Activated naive CD8-positive, alpha-beta T cell treated with anti-CD3 and anti-CD28 coated beads for 36 hours (primary cell): ENCODE results near the gene PTHLH. TPM values are rescaled to one million over a fixed set of nuclear protein-coding genes. Genes with fewer than 3 reads are reported as not detected.

Experiments used
- DNase-seq: peaks from one replicate; pipeline ENCODE4 v3.0.0; 2021
- H3K27ac Mint-ChIP-seq: one replicate; pipeline ENCODE4 v1.8.0; 2022; ENCODE audit warnings: mild to moderate bottlenecking, moderate library complexity, mixed read lengths
- H3K27me3 Mint-ChIP-seq: one replicate; pipeline ENCODE4 v1.8.0; 2022; ENCODE audit warnings: mild to moderate bottlenecking, mixed read lengths
- H3K36me3 Mint-ChIP-seq: one replicate; pipeline ENCODE4 v1.8.0; 2021; ENCODE audit warnings: mild to moderate bottlenecking, mixed read lengths
- H3K4me1 Mint-ChIP-seq: one replicate; pipeline ENCODE4 v1.8.0; 2021; ENCODE audit warnings: mixed read lengths
- H3K4me3 Mint-ChIP-seq: one replicate; pipeline ENCODE4 v1.8.0; 2022; ENCODE audit warnings: mild to moderate bottlenecking, moderate library complexity, mixed read lengths
- H3K9me3 Mint-ChIP-seq: one replicate; pipeline ENCODE4 v1.8.0; 2022; ENCODE audit warnings: mixed read lengths
- total RNA-seq, 2 experiments: library from RNA; stranded (reverse); gene quantifications; one replicate each; pipeline ENCODE4 v1.2.3, GENCODE V29; 2021

Gene PTHLH
- total RNA-seq, 2 experiments from 2014 or later: not detected

- no peak for DNase-seq
- Mint-ChIP-seq H3K27me3 (peaks cover 44% of the 10 kb centered on the region), H3K4me1 (no peaks in the 10 kb centered on the region), H3K4me3 (no peak overlapping the region), H3K9me3 (no peaks in the 10 kb centered on the region), H3K36me3 (no peaks in the 10 kb centered on the region), H3K27ac (no peak overlapping the region)
Observed at GRCh38 chr12:27984275-27984674, 11.7 kb upstream of the PTHLH start.

GRCh38 chr12:27982951-27983350 lies 10.4 kb upstream of the PTHLH start:
- Mint-ChIP-seq H3K36me3 (no peaks in the 10 kb centered on the region), H3K4me1 (no peaks in the 10 kb centered on the region), H3K9me3 (no peaks in the 10 kb centered on the region), H3K27me3 (peaks cover 58% of the 10 kb centered on the region), H3K4me3 (no peak overlapping the region), H3K27ac (no peak overlapping the region)
- no peak for DNase-seq

DNA sequence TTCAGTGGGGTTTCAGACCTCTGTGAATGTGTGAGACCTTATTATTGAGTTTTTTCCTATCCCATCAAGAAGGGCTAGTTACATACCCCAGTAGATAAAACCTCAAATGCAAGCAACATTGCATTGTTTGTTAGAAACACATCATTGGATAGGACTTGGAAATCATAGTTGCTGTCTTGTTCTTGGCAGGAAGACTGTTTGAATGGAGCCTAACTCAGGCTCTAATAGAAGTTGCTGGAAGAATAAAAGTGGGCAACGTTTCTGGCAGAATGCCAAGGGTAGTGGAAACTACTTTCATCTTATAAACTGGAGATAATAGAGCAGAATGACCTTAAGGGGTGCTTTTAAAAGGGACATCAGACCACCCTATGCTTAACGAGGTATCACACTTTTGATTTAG lies 9.9 kb upstream of the PTHLH start:
- Mint-ChIP-seq H3K27ac (no peak overlapping the region), H3K4me1 (no peaks in the 10 kb centered on the region), H3K4me3 (no peak overlapping the region), H3K9me3 (no peaks in the 10 kb centered on the region), H3K27me3 (peaks cover 63% of the 10 kb centered on the region), H3K36me3 (no peaks in the 10 kb centered on the region)
- DNase-seq: no peak

GRCh38 chr12:27981874-27982273 lies 9.3 kb upstream of the PTHLH start:
- no peaks in the 10 kb centered on the region for H3K36me3 Mint-ChIP-seq
- no peak overlapping the region for H3K4me3 Mint-ChIP-seq
- no peak for DNase-seq
- peaks cover 68% of the 10 kb centered on the region for H3K27me3 Mint-ChIP-seq
- no peaks in the 10 kb centered on the region for H3K9me3 Mint-ChIP-seq
- no peaks in the 10 kb centered on the region for H3K4me1 Mint-ChIP-seq
- H3K27ac Mint-ChIP-seq: no peak overlapping the region

DNA sequence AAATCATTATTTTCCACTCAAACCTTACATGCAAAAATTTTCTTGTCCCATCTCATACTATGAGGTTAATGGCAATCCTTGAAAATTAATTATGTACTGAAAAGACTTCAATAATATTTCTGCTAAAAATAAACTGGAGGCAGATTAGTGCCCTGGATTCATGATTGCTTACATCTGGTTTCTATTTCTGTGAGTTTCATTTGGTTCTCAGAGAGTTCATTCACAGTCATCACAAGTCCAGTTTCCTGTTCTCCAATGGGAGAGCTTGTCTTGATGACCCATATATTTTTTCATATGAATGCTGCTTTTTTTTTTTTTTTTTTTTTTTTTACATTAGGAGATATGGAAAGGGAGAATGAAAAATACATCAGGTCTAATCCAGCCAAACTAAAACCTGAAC lies 6.6 kb upstream of the PTHLH start:
- Mint-ChIP-seq H3K27me3 (peaks cover 96% of the 10 kb centered on the region), H3K36me3 (no peaks in the 10 kb centered on the region), H3K9me3 (no peaks in the 10 kb centered on the region), H3K27ac (no peak overlapping the region), H3K4me1 (peaks cover 10% of the 10 kb centered on the region), H3K4me3 (no peak overlapping the region)
- no peak for DNase-seq

GRCh38 chr12:27975222-27976136 lies 2.9 kb upstream of the PTHLH start:
- peaks cover 20% of the 10 kb centered on the region for H3K4me1 Mint-ChIP-seq
- H3K4me3 Mint-ChIP-seq: peak overlapping the region; percentile 64
- H3K27ac Mint-ChIP-seq: no peak overlapping the region
- H3K36me3 Mint-ChIP-seq: no peaks in the 10 kb centered on the region
- no peaks in the 10 kb centered on the region for H3K9me3 Mint-ChIP-seq
- peaks cover 100% of the 10 kb centered on the region for H3K27me3 Mint-ChIP-seq
- DNase-seq: peak; percentile 21

- no peak overlapping the region for H3K27ac Mint-ChIP-seq
- H3K9me3 Mint-ChIP-seq: no peaks in the 10 kb centered on the region
- H3K4me3 Mint-ChIP-seq: peak overlapping the region; percentile 64
- H3K36me3 Mint-ChIP-seq: no peaks in the 10 kb centered on the region
- H3K27me3 Mint-ChIP-seq: peaks cover 96% of the 10 kb centered on the region
- H3K4me1 Mint-ChIP-seq: peaks cover 23% of the 10 kb centered on the region
- no peak for DNase-seq
Observed at GRCh38 chr12:27974735-27975221, 2.2 kb upstream of the PTHLH start.

- H3K4me1 Mint-ChIP-seq: peaks cover 29% of the 10 kb centered on the region
- no peaks in the 10 kb centered on the region for H3K9me3 Mint-ChIP-seq
- no peaks in the 10 kb centered on the region for H3K36me3 Mint-ChIP-seq
- H3K27ac Mint-ChIP-seq: no peak overlapping the region
- H3K27me3 Mint-ChIP-seq: peaks cover 96% of the 10 kb centered on the region
- DNase-seq: no peak
- no peak overlapping the region for H3K4me3 Mint-ChIP-seq
Observed at GRCh38 chr12:27973487-27973890, 956 bp upstream of the PTHLH start.

DNA sequence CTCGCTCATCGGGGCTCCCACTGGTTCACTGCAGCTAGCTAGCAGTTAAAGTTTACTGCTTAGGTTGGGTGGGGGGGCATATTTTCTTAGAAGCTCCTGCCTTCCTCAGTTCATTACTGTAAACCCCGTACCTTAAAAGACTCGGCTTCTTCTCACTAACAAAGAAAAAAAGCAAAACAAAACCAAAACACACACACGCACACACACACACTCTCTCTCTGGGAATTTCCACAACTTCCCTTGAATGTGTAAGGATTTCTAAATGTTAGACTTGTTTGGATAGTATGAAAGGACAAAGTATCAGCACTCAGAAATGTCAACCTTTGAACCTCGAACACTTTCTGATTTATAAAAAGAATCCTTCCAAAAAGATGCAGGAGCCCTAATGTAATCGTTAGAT lies 927 bp downstream of the PTHLH start:
- H3K4me3 Mint-ChIP-seq: no peak overlapping the region
- no peaks in the 10 kb centered on the region for H3K36me3 Mint-ChIP-seq
- H3K4me1 Mint-ChIP-seq: peaks cover 36% of the 10 kb centered on the region
- DNase-seq: no peak
- H3K9me3 Mint-ChIP-seq: no peaks in the 10 kb centered on the region
- H3K27ac Mint-ChIP-seq: no peak overlapping the region
- peaks cover 96% of the 10 kb centered on the region for H3K27me3 Mint-ChIP-seq

DNA sequence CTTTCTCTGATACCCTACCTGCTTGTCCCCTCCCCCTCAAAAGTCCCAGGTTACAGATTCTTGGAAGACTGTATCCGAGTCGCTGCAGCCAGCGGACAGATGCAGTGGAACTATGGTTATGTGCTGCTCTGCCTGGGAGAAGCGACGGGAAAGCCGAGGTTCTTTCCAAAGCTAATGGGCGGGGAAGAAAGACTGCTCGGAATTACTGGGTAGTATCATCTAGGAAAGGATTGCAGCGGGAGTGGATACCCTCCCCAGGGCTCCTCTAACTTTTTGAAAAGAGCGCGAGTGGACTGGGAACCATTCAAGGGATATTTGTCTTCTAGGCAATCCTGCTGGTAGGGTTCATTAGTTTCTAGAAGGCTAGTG lies 1.4 kb downstream of the PTHLH start:
- no peak for DNase-seq
- Mint-ChIP-seq H3K36me3 (no peaks in the 10 kb centered on the region), H3K27ac (no peak overlapping the region), H3K4me3 (peak overlapping the region; percentile 68), H3K9me3 (no peaks in the 10 kb centered on the region), H3K27me3 (peaks cover 96% of the 10 kb centered on the region), H3K4me1 (peaks cover 35% of the 10 kb centered on the region)

DNA sequence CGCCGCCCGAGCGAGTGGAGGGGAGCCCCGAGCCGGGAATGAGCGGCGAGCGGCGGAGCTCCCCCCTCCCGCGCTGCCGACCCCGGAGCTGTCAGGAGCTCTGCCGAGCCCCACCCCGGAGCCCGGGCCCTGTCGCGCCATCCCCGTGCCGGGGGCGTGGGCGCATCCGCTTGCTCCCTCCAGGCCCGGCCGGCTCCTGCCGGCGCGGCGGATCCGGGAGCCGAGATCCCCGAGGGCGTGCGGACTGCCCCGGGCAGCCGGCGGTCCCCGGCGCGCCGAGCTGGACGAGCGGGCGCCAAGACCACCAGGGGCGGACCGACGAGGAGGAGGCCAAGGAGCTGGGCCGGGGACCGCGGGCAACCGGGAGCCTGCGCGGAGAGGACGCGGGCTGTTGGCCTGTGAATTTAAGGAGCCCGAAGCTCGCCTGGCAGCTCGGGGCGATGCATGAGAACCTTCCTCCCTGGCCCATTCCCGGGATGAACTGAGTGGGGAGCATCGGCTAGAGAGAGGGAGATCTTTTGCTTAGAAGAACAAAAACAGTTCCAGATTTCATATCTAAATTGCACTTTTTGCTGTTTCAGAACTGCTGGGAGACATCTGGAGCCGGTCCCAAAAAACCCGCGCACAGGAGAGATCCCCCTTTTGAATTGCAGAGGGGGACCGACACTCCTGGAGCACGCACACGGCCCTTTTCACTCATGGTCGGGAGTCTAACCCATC lies 2.0 kb downstream of the PTHLH start:
- no peaks in the 10 kb centered on the region for H3K36me3 Mint-ChIP-seq
- no peaks in the 10 kb centered on the region for H3K9me3 Mint-ChIP-seq
- H3K4me1 Mint-ChIP-seq: peaks cover 30% of the 10 kb centered on the region
- peak overlapping the region; percentile 68 for H3K4me3 Mint-ChIP-seq
- no peak for DNase-seq
- no peak overlapping the region for H3K27ac Mint-ChIP-seq
- H3K27me3 Mint-ChIP-seq: peaks cover 94% of the 10 kb centered on the region

GRCh38 chr12:27969624-27970400 lies 2.7 kb downstream of the PTHLH start:
- peak; percentile 76 for DNase-seq
- H3K36me3 Mint-ChIP-seq: no peaks in the 10 kb centered on the region
- H3K27me3 Mint-ChIP-seq: peaks cover 93% of the 10 kb centered on the region
- H3K4me1 Mint-ChIP-seq: peaks cover 26% of the 10 kb centered on the region
- peak overlapping the region; percentile 75 for H3K4me3 Mint-ChIP-seq
- peak overlapping the region; percentile 73 for H3K27ac Mint-ChIP-seq
- no peaks in the 10 kb centered on the region for H3K9me3 Mint-ChIP-seq

GRCh38 chr12:27968972-27969623 lies 3.4 kb downstream of the PTHLH start:
- Mint-ChIP-seq H3K27me3 (peaks cover 92% of the 10 kb centered on the region), H3K27ac (peak overlapping the region; percentile 73), H3K9me3 (no peaks in the 10 kb centered on the region), H3K4me3 (peak overlapping the region; percentile 75), H3K4me1 (peaks cover 26% of the 10 kb centered on the region), H3K36me3 (no peaks in the 10 kb centered on the region)
- DNase-seq: no peak

- Mint-ChIP-seq H3K9me3 (no peaks in the 10 kb centered on the region), H3K27me3 (peaks cover 91% of the 10 kb centered on the region), H3K4me3 (no peak overlapping the region), H3K27ac (no peak overlapping the region), H3K36me3 (no peaks in the 10 kb centered on the region), H3K4me1 (peaks cover 26% of the 10 kb centered on the region)
- DNase-seq: no peak
Observed at GRCh38 chr12:27967551-27968054, 4.9 kb downstream of the PTHLH start.
